CD14-positive monocyte (primary cell): Measurements from ENCODE around the gene RRP8. TPM values are rescaled to one million over a fixed set of nuclear protein-coding genes. Genes with fewer than 3 reads are reported as not detected.

Experiments
- DNase-seq, 3 donors: peaks; one replicate each; pipeline ENCODE4 v3.0.0-alpha.2; 2011 to 2022
- H2AFZ ChIP-seq: 2 replicates; pipeline ENCODE4 v1.6.0; 2012; ENCODE audit warnings: mild to moderate bottlenecking, low read depth, low read length, inconsistent platforms; ENCODE audit not compliant: insufficient read depth, poor library complexity, severe bottlenecking
- H3K27ac ChIP-seq, 2 donors: 1 replicate in 1 of 2; 2 replicates in 1 of 2; pipeline ENCODE4 v1.5.1; 2012 to 2013; ENCODE audit warnings: low read length in 2 of 2, control low read depth in 1 of 2, inconsistent platforms in 1 of 2, low read depth in 1 of 2, mild to moderate bottlenecking in 1 of 2
- H3K27me3 ChIP-seq, 2 donors: one replicate each; pipeline versions ENCODE4 v1.6.0 to v1.6.1; 2011 to 2013; ENCODE audit warnings: low read length in 2 of 2; ENCODE audit not compliant: control insufficient read depth in 2 of 2, insufficient read depth in 2 of 2
- H3K36me3 ChIP-seq, 2 donors: replicated peaks in 1 of 2; 1 replicate in 1 of 2; 2 replicates in 1 of 2; pipeline versions ENCODE4 v1.5.1 to v1.6.1; 2012 to 2013; ENCODE audit warnings: low read length in 2 of 2, control low read depth in 1 of 2, inconsistent platforms in 1 of 2, mild to moderate bottlenecking in 1 of 2; ENCODE audit not compliant: insufficient read depth in 2 of 2, control insufficient read depth in 1 of 2
- H3K4me1 ChIP-seq, 2 donors: 1 replicate in 1 of 2; 2 replicates in 1 of 2; pipeline versions ENCODE4 v1.5.1 to v1.6.1; 2012 to 2013; ENCODE audit warnings: low read length in 2 of 2, control low read depth in 1 of 2, inconsistent platforms in 1 of 2, mild to moderate bottlenecking in 1 of 2, moderate library complexity in 1 of 2; ENCODE audit not compliant: insufficient read depth in 2 of 2, control insufficient read depth in 1 of 2
- H3K4me2 ChIP-seq: replicated peaks from 2 replicates; pipeline ENCODE3; 2012; ENCODE audit warnings: low read length, moderate library complexity, mild to moderate bottlenecking; ENCODE audit not compliant: poor library complexity, severe bottlenecking; ENCODE audit errors: extremely low read depth
- H3K4me3 ChIP-seq, 3 experiments: fragments of 200-600 bp in 1 of 3; sonication (generic) in 1 of 3; replicated peaks in 1 of 3; 1 replicate in 2 of 3; 2 replicates in 1 of 3; pipeline ENCODE4 v1.5.1; 2011 to 2013; ENCODE audit warnings: low read length in 3 of 3, mild to moderate bottlenecking in 3 of 3, control low read depth in 2 of 3, low read depth in 2 of 3, inconsistent platforms in 1 of 3, moderate library complexity in 1 of 3
- H3K79me2 ChIP-seq: 2 replicates; pipeline ENCODE4 v1.6.0; 2012; ENCODE audit warnings: mild to moderate bottlenecking, control low read depth, inconsistent platforms, low read length, moderate library complexity; ENCODE audit not compliant: insufficient read depth
- H3K9ac ChIP-seq: 2 replicates; pipeline ENCODE4 v1.6.0; 2017; ENCODE audit warnings: low read length, mild to moderate bottlenecking; ENCODE audit not compliant: insufficient read depth, poor library complexity, severe bottlenecking
- H3K9me3 ChIP-seq, 2 donors: replicated peaks in 1 of 2; 1 replicate in 1 of 2; 2 replicates in 1 of 2; pipeline versions ENCODE4 v1.5.1 to v1.6.1; 2012 to 2013; ENCODE audit warnings: low read length in 2 of 2, control low read depth in 1 of 2; ENCODE audit not compliant: control insufficient read depth in 1 of 2, insufficient read depth in 1 of 2
- H4K20me1 ChIP-seq: 2 replicates; pipeline ENCODE4 v1.6.0; 2012; ENCODE audit warnings: mild to moderate bottlenecking, low read length, control low read depth, moderate library complexity; ENCODE audit not compliant: insufficient read depth
- H3K27ac Mint-ChIP-seq, 7 donors: one replicate each; pipeline ENCODE4 v1.8.0; 2020; ENCODE audit warnings: mild to moderate bottlenecking in 7 of 7, mixed read lengths in 7 of 7, moderate library complexity in 6 of 7, inconsistent platforms in 2 of 7
- H3K27me3 Mint-ChIP-seq, 3 donors: one replicate each; pipeline ENCODE4 v1.8.0; 2021 to 2022; ENCODE audit warnings: low read depth in 3 of 3, mild to moderate bottlenecking in 3 of 3, mixed read lengths in 3 of 3, moderate library complexity in 3 of 3, inconsistent platforms in 1 of 3
- H3K36me3 Mint-ChIP-seq, 2 donors: one replicate each; pipeline ENCODE4 v1.8.0; 2020; ENCODE audit warnings: mixed read lengths in 2 of 2, inconsistent platforms in 1 of 2, mild to moderate bottlenecking in 1 of 2
- H3K4me1 Mint-ChIP-seq: one replicate; pipeline ENCODE4 v1.8.0; 2020; ENCODE audit warnings: mild to moderate bottlenecking, mixed read lengths
- H3K4me3 Mint-ChIP-seq, 2 donors: one replicate each; pipeline ENCODE4 v1.8.0; 2020; ENCODE audit warnings: mild to moderate bottlenecking in 2 of 2, mixed read lengths in 2 of 2, moderate library complexity in 1 of 2
- H3K9me3 Mint-ChIP-seq, 7 donors: one replicate each; pipeline ENCODE4 v1.8.0; 2020 to 2022; ENCODE audit warnings: mixed read lengths in 7 of 7, mild to moderate bottlenecking in 6 of 7, moderate library complexity in 6 of 7, inconsistent platforms in 2 of 7
- WGBS: methylation state at CpG from one replicate; pipeline ENCODE4 v1.1.5; 2013; ENCODE audit warnings: missing lambda C conversion rate; ENCODE audit not compliant: insufficient coverage; 5-methylcytosine and 5-hydroxymethylcytosine counted together
- intact Hi-C, 2 donors: fragments of 100-400 bp; cut with micrococcal nuclease; formaldehyde crosslinking; loops; one replicate each; pipeline versions ENCODE4 v1.15.0 to v1.15.1; 2023
- polyA plus RNA-seq, 3 donors: library from polyadenylated mRNA; depleted of rRNA in 1 of 3; unstranded in 2 of 3; stranded (reverse) in 1 of 3; fragments of 300-500 nt in 2 of 3; fragments of >200 nt in 1 of 3; fragmentation: Illumina TruSeq in 2 of 3; gene quantifications; 1 replicate in 2 of 3; 2 replicates in 1 of 3; pipeline ENCODE4 v1.2.3, GENCODE V29; 2012 to 2021
- TF ChIP-seq, protein P1 (sequence below): fragments of 200-600 bp; IDR thresholded peaks from one replicate; pipeline ENCODE4 v1.8.0; 2022; ENCODE audit warnings: antibody characterized with exemption, mild to moderate bottlenecking

The RRP8 gene
- polyA plus RNA-seq, 3 donors, result 7.2 to 14.1 (median 11.9) TPM

- H3K27me3 ChIP-seq, result no peaks in the 10 kb centered on the region
- H3K36me3 ChIP-seq, result no peaks in the 10 kb centered on the region
- H3K9me3 ChIP-seq, result no peaks in the 10 kb centered on the region
- Mint-ChIP-seq H3K27ac (no peak overlapping the region), H3K9me3 (no peaks in the 10 kb centered on the region), H3K36me3 (no peaks in the 10 kb centered on the region), H3K4me3 (no peak overlapping the region), H3K27me3 (peaks cover 0 to 1% (median 0%) of the 10 kb centered on the region in 3 donors), H3K4me1 (no peaks in the 10 kb centered on the region)
- DNase-seq, result no peak
- no peaks in the 10 kb centered on the region for H4K20me1 ChIP-seq
- intact Hi-C loops, result no loop called here
- H3K9ac ChIP-seq, result no peak overlapping the region
- no peaks in the 10 kb centered on the region for H3K4me1 ChIP-seq
- H3K4me2 ChIP-seq, result no peak overlapping the region
- H3K79me2 ChIP-seq, result no peaks in the 10 kb centered on the region
- H3K27ac ChIP-seq, result no peak overlapping the region
- H3K4me3 ChIP-seq, result no peak overlapping the region
- no peak overlapping the region for H2AFZ ChIP-seq
- TF ChIP-seq, protein P1, sequence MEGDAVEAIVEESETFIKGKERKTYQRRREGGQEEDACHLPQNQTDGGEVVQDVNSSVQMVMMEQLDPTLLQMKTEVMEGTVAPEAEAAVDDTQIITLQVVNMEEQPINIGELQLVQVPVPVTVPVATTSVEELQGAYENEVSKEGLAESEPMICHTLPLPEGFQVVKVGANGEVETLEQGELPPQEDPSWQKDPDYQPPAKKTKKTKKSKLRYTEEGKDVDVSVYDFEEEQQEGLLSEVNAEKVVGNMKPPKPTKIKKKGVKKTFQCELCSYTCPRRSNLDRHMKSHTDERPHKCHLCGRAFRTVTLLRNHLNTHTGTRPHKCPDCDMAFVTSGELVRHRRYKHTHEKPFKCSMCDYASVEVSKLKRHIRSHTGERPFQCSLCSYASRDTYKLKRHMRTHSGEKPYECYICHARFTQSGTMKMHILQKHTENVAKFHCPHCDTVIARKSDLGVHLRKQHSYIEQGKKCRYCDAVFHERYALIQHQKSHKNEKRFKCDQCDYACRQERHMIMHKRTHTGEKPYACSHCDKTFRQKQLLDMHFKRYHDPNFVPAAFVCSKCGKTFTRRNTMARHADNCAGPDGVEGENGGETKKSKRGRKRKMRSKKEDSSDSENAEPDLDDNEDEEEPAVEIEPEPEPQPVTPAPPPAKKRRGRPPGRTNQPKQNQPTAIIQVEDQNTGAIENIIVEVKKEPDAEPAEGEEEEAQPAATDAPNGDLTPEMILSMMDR, result no peak
Measured at GRCh38 chr11:6553634-6554033, 49.8 kb downstream of the RRP8 start.

DNA sequence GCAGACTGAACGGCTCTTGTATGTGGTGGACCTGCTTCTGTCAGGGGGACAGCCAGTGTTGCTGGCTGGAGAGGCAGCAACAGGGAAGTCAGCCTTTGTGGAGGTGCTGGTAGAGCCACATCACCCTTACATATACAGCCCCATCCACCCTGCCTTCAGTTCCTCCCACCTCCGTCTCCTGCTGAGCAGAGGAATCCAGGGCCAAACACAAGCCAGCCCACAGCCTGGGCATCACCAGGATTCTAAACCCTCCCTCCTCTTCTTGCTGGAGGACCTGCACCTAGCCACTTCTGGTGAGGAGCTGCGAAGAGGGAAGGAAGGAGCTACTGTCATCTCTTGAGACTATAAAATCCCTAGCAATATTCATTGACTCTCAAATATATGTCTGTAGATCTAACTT lies 54.8 kb downstream of the RRP8 start:
- H3K4me1 ChIP-seq, result no peaks in the 10 kb centered on the region
- H3K9ac ChIP-seq, result no peak overlapping the region
- H2AFZ ChIP-seq, result no peak overlapping the region
- no peaks in the 10 kb centered on the region for H3K9me3 ChIP-seq
- Mint-ChIP-seq H3K4me1 (no peaks in the 10 kb centered on the region), H3K4me3 (no peak overlapping the region), H3K27ac (no peak overlapping the region), H3K9me3 (no peaks in the 10 kb centered on the region), H3K27me3 (peaks cover 0 to 3% (median 1%) of the 10 kb centered on the region in 3 donors), H3K36me3 (peaks cover 17 to 26% of the 10 kb centered on the region in 2 donors)
- no peak overlapping the region for H3K4me3 ChIP-seq
- no peaks in the 10 kb centered on the region for H4K20me1 ChIP-seq
- peaks cover 0 to 25% of the 10 kb centered on the region in 2 donors for H3K36me3 ChIP-seq
- no peak for DNase-seq
- H3K27ac ChIP-seq, result no peak overlapping the region
- intact Hi-C loops, result no loop called here
- no peaks in the 10 kb centered on the region for H3K27me3 ChIP-seq
- 86% methylated on average over 1 of the region's 3 CpGs for WGBS
- no peak overlapping the region for H3K4me2 ChIP-seq
- H3K79me2 ChIP-seq, result no peaks in the 10 kb centered on the region
- TF ChIP-seq, protein P1, result no peak
